ENCODE results near the gene SLC25A23. TPM values are rescaled to one million over a fixed set of nuclear protein-coding genes. Genes with fewer than 3 reads are reported as not detected.
"Not testable (repeated sequence)": the region's sequence is repeated elsewhere in the genome, so short reads cannot be mapped to it uniquely, and the experiment has no call there.

SLC25A23 gene
- total RNA-seq, 1 donor from 2014 or later: 36.9 TPM

- H3K4me3 ChIP-seq (ENCODE audit: low read depth, low read length): no peak within 1 kb of the TSS
- no peaks in the 10 kb centered on the region for H3K36me3 ChIP-seq (ENCODE audit: control insufficient read depth, insufficient read depth, low read length)
- no peaks in the 10 kb centered on the region for H3K27me3 ChIP-seq (ENCODE audit: control insufficient read depth, insufficient read depth, low read length)
- TF ChIP-seq CTCF (IDR thresholded peaks at IDR 0.05; ENCODE audit: insufficient read depth, low read length, severe bottlenecking): no peak
- no peak for DNase-seq (ENCODE audit: low read depth)
- FAIRE-seq: no peak
Measured at GRCh38 chr19:6433663-6434062, 25.9 kb downstream of the SLC25A23 start, which contains the start of gene SLC25A41. TSS of gene SLC25A41 (minus strand) at chr19:6433763. CDS start at chr19:6433693, 70 bp downstream.

GRCh38 chr19:6433165-6433564 lies 26.4 kb downstream of the SLC25A23 start:
- FAIRE-seq (no peak), DNase-seq (ENCODE audit: low read depth) (no peak)
- no peak overlapping the region for H3K4me3 ChIP-seq (ENCODE audit: low read depth, low read length)
- TF ChIP-seq CTCF (IDR thresholded peaks at IDR 0.05; ENCODE audit: insufficient read depth, low read length, severe bottlenecking): no peak
- H3K36me3 ChIP-seq (ENCODE audit: control insufficient read depth, insufficient read depth, low read length): no peaks in the 10 kb centered on the region
- no peaks in the 10 kb centered on the region for H3K27me3 ChIP-seq (ENCODE audit: control insufficient read depth, insufficient read depth, low read length)

- DNase-seq (ENCODE audit: low read depth) (no peak), FAIRE-seq (no peak)
- no peak overlapping the region for H3K4me3 ChIP-seq (ENCODE audit: low read depth, low read length)
- H3K27me3 ChIP-seq (ENCODE audit: control insufficient read depth, insufficient read depth, low read length): no peaks in the 10 kb centered on the region
- no peaks in the 10 kb centered on the region for H3K36me3 ChIP-seq (ENCODE audit: control insufficient read depth, insufficient read depth, low read length)
- no peak for TF ChIP-seq CTCF (IDR thresholded peaks at IDR 0.05; ENCODE audit: insufficient read depth, low read length, severe bottlenecking)
Measured at GRCh38 chr19:6431891-6432290, 27.7 kb downstream of the SLC25A23 start.

GRCh38 chr19:6429419-6430221 lies 30.0 kb downstream of the SLC25A23 start:
- Histone ChIP-seq H3K27me3 (ENCODE audit: control insufficient read depth, insufficient read depth, low read length) (no peaks in the 10 kb centered on the region), H3K4me3 (ENCODE audit: low read depth, low read length) (no peak overlapping the region), H3K36me3 (ENCODE audit: control insufficient read depth, insufficient read depth, low read length) (no peaks in the 10 kb centered on the region)
- FAIRE-seq: no peak
- no peak for DNase-seq (ENCODE audit: low read depth)
- TF ChIP-seq CTCF (IDR thresholded peaks at IDR 0.05; ENCODE audit: insufficient read depth, low read length, severe bottlenecking): no peak

GRCh38 chr19:6428692-6429418 lies 30.7 kb downstream of the SLC25A23 start:
- DNase-seq (ENCODE audit: low read depth); FAIRE-seq; H3K27me3 ChIP-seq (ENCODE audit: control insufficient read depth, insufficient read depth, low read length); H3K36me3 ChIP-seq (ENCODE audit: control insufficient read depth, insufficient read depth, low read length); H3K4me3 ChIP-seq (ENCODE audit: low read depth, low read length): not testable (repeated sequence)

GRCh38 chr19:6427131-6427530 lies 32.5 kb downstream of the SLC25A23 start:
- H3K27me3 ChIP-seq (ENCODE audit: control insufficient read depth, insufficient read depth, low read length): no peaks in the 10 kb centered on the region
- FAIRE-seq (no peak), DNase-seq (ENCODE audit: low read depth) (no peak)
- H3K4me3 ChIP-seq (ENCODE audit: low read depth, low read length): no peak overlapping the region
- TF ChIP-seq CTCF (IDR thresholded peaks at IDR 0.05; ENCODE audit: insufficient read depth, low read length, severe bottlenecking): no peak
- H3K36me3 ChIP-seq (ENCODE audit: control insufficient read depth, insufficient read depth, low read length): no peaks in the 10 kb centered on the region

Data from bronchial epithelial cell (primary cell).